ENCODE results near the gene CALY.
A peak's percentile ranks its signal among the peaks of the same experiment; 100 is the strongest.

CALY gene

DNA sequence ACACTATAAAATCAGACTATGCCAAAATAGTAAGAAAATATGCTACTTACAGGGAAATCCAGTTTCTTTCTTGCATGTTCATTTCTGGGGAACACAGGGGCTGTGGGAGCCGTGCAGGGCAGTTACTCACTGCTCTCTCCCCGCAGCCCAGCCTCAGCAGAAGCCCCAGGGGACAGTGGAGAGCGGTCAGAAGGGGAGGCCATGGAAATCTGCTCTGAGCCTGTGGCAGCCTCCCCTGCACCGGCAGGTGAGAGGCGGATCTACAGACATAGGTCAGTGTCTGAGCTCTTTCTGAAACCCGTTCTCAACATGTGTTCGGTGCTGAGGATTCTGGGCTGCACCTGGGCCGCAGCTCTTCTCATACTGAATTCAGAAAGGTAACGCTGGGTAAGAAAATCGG, 25.1 kb downstream of the CALY start:
- no peak for DNase-seq (ENCODE audit: low read depth in 1 of 2, low spot score in 1 of 2)

DNA sequence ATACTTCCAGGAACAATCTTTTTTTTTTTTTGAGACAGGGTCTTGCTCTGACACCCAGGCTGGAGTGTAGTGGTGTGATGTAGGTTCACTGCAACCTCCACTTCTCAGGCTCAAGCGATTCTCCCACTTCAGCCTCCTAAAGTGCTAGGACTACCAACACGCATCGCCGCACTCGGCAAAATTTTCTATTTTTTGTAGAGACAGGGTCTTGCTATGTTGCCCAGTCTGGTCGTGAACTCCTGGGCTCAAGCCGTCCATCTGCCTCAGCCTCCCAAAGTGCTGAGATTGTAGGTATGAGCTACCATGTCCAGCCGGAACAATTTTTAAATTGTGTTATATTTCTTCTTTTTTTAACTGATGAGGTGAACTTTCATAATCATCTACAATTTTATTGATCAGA, 25.9 kb downstream of the CALY start:
- DNase-seq (ENCODE audit: low read depth in 1 of 2, low spot score in 1 of 2), result no peak

DNA sequence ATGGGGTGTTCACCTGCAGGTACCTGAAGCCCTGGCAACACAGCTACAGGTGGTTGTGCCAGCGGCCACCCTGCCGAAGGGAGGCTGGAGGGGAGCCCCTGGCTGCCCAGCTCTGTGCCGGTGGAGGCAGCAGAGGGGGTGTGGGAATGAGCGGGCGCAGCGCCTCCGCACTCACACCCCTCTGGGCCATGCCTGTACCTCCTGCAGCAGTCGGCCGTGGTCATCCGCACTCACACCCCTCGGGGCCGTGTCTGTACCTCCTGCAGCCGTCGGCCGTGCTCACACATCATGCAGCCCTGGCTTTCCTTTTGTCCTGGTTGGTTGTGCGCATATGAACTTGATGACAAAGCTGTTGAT, 26.3 kb downstream of the CALY start:
- DNase-seq (ENCODE audit: low read depth in 1 of 2, low spot score in 1 of 2), result no peak

DNA sequence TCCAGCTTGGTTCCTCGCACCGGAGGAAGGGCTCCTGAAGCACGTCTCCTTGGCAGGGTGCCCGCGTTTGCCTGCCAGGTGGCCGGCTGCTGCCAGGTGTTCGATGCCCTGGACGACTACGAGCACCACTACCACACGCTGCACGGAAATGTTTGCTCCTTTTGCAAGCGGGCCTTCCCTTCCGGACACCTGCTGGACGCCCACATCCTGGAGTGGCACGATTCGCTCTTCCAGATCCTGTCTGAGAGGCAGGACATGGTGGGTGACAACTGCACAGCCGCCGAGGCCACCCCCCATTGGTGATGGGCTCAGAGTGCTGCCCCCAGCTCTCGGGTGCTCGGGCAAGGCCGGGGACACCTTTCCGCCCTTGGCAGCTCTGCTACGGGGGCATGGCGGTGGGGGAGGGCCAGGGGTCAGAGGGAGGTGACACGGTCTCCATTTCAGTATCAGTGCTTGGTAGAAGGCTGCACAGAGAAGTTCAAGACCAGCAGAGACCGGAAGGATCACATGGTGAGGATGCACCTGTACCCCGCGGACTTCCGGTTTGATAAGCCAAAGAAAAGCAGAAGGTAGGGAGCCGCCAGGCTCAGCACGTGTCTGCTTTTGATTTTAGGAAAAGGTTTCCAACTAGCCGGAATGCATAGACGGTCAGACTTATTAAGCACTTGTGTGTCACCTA, 26.8 kb downstream of the CALY start:
- DNase-seq (ENCODE audit: low read depth in 1 of 2, low spot score in 1 of 2), result no peak

DNA sequence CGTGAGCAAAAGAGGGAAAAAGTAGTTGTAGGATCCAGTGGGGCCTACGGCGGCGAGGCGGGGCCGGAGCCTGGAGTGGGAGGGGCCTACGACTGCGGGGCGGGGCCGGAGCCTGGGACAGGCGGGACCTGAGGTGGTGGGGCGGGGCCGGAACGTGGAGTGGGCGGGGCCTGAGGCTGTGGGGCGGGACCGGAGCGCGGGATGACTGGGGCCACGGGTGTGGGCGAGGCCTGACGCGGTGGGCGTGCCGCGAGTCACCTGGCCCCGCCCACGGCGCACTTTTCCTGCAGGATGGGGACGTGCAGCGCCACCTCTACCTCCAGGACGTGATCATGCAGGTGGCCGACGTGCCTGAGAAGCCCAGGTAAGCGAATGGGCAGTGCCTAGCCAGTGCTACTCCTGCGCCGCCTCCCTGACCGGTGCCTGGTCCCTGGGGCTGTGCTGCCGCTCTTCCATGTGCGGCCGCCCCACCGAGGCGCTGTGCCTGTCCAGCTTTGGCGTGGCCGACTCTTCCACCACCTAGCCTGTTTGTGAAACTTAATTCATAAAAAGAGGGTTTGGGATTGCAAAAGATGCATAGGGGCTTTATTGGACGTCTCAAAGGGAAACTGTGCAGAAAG, 27.5 kb downstream of the CALY start:
- DNase-seq (ENCODE audit: low read depth in 1 of 2, low spot score in 1 of 2), result peak; percentile 89 to 91

DNA sequence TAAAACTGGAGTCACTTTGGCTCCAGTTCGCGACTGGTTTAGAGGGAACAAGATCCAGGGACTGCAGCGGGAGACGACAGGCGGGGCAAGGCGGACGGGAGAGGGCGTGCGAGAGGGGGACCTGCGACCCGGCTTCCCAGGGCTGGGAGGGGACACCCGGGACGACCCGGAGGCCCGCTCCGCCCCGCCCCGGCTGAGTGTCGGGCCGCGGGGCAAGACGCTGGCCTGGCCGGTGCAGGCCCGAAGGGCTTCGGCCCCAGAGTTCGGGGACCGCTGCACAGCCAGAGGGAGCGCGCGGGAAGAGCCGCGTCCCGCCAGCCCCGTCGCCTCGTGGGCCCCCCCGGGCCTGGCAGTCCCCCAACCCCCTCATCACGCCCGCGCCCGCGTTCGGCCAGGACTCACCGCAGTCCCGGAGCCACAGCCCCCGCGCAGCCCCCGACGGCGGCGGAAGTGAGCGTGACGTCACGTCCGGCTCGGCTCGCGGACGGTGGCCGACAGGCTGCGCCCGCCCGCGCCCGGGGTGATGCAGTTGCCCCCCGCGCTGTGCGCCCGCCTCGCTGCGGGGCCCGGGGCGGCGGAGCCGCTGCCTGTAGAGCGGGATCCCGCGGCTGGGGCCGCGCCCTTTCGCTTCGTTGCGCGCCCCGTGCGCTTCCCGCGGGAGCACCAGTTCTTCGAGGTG, 28.1 kb downstream of the CALY start, which contains the start of the genes TUBGCP2 and ZNF511:
TSS of gene TUBGCP2 (minus strand) at position 452 of the 679 bp plus-strand sequence. CDS start 5,931 bp downstream, outside the sequence.
TSS of gene ZNF511 (plus strand) at position 494 of the 679 bp plus-strand sequence. CDS start at position 524, 30 bp downstream.
- peak; percentile 79 to 87 for DNase-seq (ENCODE audit: low read depth in 1 of 2, low spot score in 1 of 2)

DNA sequence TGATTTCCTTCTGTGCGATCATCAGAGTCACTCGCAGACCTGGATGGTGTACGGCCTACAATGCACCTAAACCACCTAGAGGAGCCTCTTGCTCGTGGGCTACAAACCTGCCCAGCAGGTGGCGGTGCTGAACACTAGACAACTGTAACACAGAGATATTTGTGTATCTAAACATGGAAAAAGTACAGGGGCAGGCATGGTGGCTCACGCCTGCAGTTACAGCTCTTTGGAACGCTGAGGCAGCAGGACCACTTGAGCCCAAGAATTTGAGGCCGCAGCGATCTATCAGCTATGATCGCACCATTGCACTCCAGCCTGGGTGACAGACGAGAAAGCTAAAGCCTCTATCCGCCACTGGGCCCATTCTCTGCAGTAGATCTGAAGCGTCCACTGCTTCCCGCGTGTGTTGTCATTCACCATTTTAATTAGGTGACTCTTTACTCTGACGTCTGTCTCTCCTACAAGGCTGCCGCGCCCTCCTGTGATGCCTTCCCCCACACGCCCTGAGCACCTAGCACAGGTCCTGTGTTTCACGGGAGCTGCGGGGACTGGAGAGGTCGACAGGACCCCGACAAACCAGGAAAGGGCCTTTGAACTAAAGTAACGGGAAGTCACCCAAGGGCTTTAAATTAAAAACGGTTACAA, 28.8 kb downstream of the CALY start:
- peak; percentile 75 for DNase-seq (ENCODE audit: low read depth in 1 of 2, low spot score in 1 of 2)

DNA sequence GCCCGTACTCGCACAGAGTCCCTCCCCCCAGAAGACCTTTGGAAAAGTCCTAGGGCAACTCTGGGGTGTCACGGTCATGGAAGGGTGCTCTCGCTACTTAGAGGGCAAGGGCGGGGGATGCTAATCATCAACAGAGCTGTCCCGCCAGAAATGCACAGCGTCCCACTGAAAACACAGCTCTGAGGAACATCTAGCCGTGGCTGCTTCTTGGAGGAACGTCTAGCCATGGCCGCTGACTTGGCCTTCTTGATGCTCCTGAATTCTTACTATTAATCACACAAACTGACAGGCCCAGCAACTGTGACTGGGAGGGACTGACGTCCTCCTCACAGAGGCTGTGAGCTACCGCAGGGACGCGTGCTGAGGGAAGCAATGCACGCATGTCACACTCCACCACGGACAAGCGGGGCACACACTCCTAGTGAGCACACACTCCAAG, 29.7 kb downstream of the CALY start:
- DNase-seq (ENCODE audit: low read depth in 1 of 2, low spot score in 1 of 2), result no peak

DNA sequence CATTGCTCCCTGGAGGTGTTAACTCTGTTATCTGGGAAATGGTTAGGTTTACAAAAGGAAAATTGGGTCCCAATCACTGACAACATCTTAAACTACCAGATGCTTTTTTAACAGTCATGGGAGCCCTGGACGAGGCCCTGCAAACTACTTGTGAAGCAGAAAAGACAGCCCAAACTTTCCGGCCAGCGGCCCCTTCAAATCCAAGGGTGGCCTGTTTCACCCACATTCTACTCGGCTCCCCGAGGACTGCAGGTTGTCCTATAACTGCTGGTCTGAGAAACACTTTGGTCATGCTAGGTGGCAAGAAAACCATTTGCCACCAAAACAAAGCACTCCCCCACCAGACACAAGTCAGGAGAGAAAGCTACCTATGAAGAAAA, 30.6 kb downstream of the CALY start:
- no peak for DNase-seq (ENCODE audit: low read depth in 1 of 2, low spot score in 1 of 2)

DNA sequence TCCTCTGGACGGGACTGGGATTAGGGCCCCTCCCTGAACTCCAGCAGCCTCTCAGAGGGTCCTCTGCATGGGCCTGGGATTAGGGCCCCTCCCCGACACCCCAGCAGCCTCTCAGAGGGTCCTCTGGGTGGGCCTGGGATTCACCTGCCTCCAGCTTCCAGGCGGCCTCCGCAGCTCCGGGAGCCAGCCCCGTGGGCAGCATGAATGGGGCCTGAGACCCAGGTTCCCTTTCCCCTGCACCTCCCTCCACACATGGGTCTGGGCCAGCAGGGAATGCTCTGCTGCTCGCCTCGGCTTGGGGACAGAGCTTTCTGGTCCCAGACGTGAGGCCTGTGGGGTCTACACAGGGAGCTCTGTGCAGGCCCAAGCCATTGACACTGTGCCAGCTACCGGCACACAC, 33.5 kb downstream of the CALY start:
- no peak for DNase-seq (ENCODE audit: low read depth in 1 of 2, low spot score in 1 of 2)

DNA sequence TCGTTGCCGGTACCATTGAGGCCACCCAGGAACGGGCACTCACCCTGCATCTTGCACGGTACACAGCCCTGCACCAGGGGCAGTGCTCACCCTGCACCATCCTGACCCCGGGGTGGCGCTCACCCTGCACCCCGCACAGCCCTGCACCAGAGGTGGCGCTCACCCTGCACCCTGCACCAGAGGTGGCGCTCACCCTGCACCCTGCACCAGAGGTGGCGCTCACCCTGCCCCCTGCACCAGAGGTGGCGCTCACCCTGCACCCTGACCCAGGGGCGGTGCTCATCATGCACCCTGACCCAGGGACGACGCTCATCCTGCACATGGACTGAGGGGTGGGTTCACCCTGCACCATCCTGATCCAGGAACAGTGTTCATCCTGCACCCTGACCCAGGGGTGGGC, 34.5 kb downstream of the CALY start:
- DNase-seq (ENCODE audit: low read depth in 1 of 2, low spot score in 1 of 2), result no peak

DNA sequence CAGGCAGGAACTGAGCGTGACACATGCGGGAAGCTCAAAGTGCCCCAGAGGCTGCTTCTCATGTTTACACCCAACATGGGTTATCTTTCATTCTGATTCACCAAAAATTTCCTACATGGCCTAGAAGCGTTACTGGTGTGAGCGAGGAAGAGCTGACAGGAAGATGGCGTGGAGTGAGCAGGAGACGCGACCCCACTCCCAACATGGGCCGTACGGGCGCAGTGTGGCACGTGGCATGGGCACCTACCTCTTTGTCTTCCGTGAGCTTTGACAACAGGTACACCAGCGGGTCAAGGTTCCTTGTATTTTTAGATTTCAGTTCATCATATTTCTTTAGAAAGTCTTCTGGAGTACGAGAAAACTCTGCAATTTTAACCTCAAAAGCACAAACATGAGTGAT, 37.0 kb downstream of the CALY start:
- DNase-seq (ENCODE audit: low read depth in 1 of 2, low spot score in 1 of 2), result no peak

DNA sequence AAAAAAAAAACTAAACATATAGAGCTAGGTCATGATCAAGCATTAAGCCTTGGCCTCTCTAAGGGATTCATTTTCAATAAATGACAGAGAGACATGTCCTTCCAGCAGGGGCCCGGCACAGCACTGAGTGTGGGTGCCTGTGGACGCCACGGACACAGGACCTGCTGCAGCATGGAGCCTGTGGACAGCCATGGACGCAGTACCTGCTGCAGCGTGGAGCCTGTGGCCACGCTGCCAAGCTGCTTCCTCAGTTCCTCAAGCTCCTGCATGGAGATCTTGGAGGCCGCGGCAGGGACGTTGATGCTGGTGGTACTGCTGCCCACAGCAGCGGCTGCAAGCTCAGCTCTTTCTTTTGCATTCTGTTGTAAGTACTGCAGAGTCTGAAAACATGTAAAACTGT, 37.5 kb downstream of the CALY start:
- DNase-seq (ENCODE audit: low read depth in 1 of 2, low spot score in 1 of 2), result no peak

DNA sequence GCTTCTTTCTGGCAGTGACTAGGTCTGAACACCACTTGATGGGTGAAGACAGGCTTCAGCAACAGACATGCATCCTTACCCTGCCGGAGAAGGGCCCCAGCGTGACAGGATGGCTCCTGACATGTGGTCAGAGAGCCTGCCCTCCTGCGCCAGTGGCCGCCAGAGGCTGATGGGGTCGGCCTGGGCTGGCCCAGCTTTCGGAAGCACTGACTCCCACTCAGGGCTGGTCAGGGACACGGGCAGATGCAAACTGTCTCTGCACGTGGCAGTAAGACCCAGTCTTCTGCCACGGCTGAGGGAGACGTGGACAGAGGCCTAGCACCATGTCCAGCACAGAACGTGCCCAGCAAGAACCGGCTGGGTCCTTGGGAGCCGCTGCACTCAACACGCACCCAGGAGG, 38.2 kb downstream of the CALY start:
- DNase-seq (ENCODE audit: low read depth in 1 of 2, low spot score in 1 of 2), result no peak

DNA sequence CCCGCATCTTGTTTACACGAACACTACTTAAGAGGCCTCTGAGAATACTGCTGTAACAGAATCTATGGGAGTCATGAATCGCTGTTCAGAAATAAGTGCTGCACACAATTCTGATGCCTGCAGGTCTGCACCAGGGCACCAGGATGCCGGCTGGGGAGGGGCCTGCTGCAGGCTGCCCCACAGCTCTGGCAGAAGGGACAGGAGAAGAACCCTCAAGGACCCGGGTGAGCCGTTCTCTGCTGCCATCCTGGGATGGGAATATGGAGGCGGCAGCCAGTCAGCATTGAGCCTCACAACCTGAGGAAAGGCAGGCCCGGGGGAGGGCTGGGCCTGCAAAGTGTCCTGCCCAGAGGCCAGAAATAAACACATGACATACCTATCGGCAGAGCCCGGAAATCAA, 39.2 kb downstream of the CALY start:
- no peak for DNase-seq (ENCODE audit: low read depth in 1 of 2, low spot score in 1 of 2)

DNA sequence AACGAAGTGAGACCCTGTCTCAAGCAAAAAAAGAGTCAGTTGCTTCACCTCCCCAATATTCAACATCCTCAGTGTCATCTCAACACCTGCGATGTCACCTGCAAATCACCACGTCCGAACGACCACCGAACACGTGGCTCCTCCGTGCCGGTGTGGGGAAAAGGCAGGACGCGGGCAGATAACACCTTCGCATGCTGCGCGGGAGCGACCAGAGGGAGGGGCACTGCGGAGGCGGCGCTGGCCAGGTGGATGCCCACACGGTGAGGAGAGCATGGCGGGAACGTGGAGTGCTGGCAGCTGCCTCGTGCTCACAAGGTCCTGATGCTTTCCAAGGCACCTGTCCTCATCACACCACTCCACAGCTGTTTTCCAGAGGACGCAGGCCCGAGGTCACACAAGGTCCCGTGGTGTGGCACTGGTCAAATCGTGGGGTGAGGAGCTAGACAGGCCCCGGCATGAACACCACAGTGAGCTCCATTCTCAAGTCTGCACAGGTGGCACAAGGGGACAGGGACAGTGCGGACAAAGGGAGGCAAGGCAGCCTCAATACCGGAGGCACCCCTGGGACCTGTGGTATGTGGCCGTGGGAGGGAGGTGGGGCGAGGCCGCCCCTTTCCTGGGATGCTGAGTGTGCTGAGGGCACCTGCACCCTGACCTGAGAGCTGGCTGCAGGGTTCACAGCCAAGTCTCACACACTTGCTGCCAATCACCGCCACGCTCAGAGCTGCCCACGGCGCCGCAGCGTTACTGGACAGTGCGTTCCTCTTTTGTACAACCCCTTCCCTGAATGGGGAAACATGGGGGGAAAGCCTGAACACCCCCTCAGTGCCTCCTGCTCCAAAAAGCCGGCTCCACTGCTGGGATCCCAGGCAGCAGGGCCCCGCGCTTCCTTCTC, 41.0 kb downstream of the CALY start:
- DNase-seq (ENCODE audit: low read depth in 1 of 2, low spot score in 1 of 2), result no peak

DNA sequence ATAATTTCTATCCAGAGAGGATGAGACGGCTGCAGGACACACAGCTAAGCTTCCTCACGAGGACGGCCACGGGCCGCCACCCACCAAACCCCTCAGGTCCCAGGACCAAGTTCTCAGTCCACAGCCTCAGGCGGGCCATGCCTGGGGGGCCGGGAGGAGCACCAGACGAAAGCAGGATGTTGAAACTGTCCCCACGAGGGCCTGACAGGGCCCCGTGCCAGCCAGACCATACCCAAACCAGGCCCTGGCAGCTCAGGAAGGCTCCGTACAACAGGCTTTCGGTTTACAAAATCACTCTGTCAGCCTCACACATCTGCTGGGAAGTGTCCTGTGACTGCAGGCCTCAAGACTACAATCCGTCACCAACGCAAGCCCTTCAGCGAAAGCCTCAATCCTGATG, 42.5 kb downstream of the CALY start:
- DNase-seq (ENCODE audit: low read depth in 1 of 2, low spot score in 1 of 2), result no peak

DNA sequence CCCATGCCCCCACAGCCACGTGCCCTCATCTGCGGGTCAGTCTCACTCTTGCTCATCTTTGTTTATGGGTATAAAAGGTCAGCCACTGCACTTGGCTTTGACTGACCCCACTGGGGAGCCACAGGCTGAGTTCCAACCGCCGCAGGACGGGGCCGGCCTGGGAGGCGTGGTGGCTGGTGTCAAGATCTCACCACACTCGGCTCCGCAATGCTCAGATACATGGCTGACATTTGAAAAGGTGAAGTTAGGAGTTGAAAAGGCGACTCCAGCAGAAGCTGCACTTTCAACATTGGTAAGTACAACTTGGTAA, 42.9 kb downstream of the CALY start:
- no peak for DNase-seq (ENCODE audit: low read depth in 1 of 2, low spot score in 1 of 2)

DNA sequence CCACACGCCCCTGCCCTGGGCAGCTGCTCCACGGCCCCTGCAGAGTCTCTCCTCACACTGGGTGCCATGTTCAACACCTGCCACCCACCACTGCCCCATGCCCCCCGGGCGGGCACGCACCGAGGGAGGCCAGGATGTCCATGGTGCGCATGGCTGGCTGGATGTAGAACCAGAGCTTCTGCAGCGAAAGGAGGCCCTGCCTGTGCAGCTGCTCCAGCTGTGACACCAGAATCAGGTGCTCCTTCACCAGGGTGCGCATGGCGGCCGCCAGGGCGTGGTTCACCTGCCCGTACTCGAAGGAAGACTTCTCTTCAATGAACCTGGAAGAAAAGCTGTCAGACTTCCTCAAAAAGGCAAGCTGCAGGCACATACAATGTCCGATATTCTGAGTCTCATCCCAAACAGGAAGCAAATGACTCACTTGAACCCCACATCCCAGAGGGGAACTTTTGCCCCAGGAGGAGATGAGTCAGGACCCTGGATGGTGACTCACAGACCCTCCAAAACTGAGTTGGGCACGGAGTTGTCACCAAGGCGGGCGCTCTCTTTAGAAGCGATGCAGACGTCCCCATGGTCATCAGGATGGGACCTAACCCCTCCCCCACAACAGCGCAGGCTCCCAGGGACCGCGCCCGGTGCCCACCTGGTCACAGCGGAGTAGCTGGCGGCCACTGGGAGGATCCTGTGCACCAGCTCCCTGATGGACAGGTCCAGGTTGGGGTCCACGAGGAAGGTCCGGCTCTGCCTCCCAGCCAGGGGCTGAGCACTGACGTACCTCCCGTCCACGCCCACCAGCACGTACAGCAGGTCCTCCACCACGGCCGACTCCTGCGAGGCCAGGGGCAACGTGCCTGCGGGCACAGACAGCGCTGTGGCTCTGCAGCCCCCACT, 43.5 kb downstream of the CALY start:
- no peak for DNase-seq (ENCODE audit: low read depth in 1 of 2, low spot score in 1 of 2)

DNA sequence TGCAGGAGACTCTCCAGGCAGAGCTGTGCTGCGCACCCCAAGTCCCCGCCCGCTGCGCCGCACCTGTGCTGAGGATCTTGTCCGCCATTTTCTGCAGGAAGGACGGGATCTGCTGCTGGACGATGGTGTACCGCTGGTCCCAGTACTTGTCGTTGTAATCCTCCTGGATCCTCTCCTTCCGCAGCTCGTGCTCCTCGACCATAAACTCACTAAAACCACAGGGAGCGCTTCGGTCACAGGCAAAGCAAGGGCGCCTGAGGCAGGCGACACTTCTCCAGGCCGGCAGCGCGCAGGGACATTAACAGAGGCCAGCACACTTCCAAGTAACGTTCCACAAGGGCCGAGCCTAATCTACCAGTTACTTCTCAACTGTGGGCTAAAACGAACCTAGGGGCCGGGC, 46.9 kb downstream of the CALY start:
- DNase-seq (ENCODE audit: low read depth in 1 of 2, low spot score in 1 of 2), result no peak
